Activated T-helper 1 cell treated with anti-CD3 and anti-CD28 coated beads, Interleukin-12 subunit alpha, Interleukin-12 subunit beta, Interleukin-2, Interleukin-4 antibody, amounts not matched to agents 30 ng/mL and 10 ng/mL and 1 ng/mL, durations not matched to agents 14 hours and 24 hours and 36 hours (primary cell): ENCODE results near the gene PIH1D2. TPM values are rescaled to one million over a fixed set of nuclear protein-coding genes. Genes with fewer than 3 reads are reported as not detected.
"Not testable (repeated sequence)": the region's sequence is repeated elsewhere in the genome, so short reads cannot be mapped to it uniquely, and the experiment has no call there.

Source experiments
- DNase-seq: peaks from one replicate; pipeline ENCODE4 v3.0.0; 2021; ENCODE audit warnings: low spot score
- H3K27ac Mint-ChIP-seq: one replicate; pipeline ENCODE4 v1.8.0; 2021; ENCODE audit warnings: mild to moderate bottlenecking, mixed read lengths
- H3K27me3 Mint-ChIP-seq: one replicate; pipeline ENCODE4 v1.8.0; 2022; ENCODE audit warnings: mild to moderate bottlenecking, moderate library complexity, mixed read lengths; ENCODE audit not compliant: insufficient read depth
- H3K36me3 Mint-ChIP-seq: one replicate; pipeline ENCODE4 v1.8.0; 2021; ENCODE audit warnings: low read depth, mixed read lengths
- H3K4me1 Mint-ChIP-seq: one replicate; pipeline ENCODE4 v1.8.0; 2021; ENCODE audit warnings: low read depth, mixed read lengths
- H3K4me3 Mint-ChIP-seq: one replicate; pipeline ENCODE4 v1.8.0; 2021; ENCODE audit warnings: mild to moderate bottlenecking, moderate library complexity, mixed read lengths
- H3K9me3 Mint-ChIP-seq: one replicate; pipeline ENCODE4 v1.8.0; 2021; ENCODE audit warnings: mixed read lengths
- intact Hi-C: fragments of 100-400 bp; cut with micrococcal nuclease; formaldehyde crosslinking; loops from one replicate; pipeline ENCODE4 v1.15.1; 2024
- total RNA-seq: library from RNA; stranded (reverse); gene quantifications from 2 replicates; pipeline ENCODE4 v1.2.3, GENCODE V29; 2022

The PIH1D2 gene
- total RNA-seq, 1 donor from 2014 or later = 0.49 TPM

- peaks cover 5% of the 10 kb centered on the region for H3K4me1 Mint-ChIP-seq
- H3K4me3 Mint-ChIP-seq = no peak overlapping the region
- DNase-seq = no peak
- peaks cover 22% of the 10 kb centered on the region for H3K36me3 Mint-ChIP-seq
- no peaks in the 10 kb centered on the region for H3K9me3 Mint-ChIP-seq
- no peaks in the 10 kb centered on the region for H3K27me3 Mint-ChIP-seq
- no peak overlapping the region for H3K27ac Mint-ChIP-seq
- intact Hi-C loops = no loop called here
Observed at GRCh38 chr11:112096194-112096593, 22.4 kb upstream of the PIH1D2 start.

GRCh38 chr11:112095302-112095701 is 21.5 kb upstream of the PIH1D2 start:
- H3K4me3 Mint-ChIP-seq, H3K9me3 Mint-ChIP-seq, H3K27ac Mint-ChIP-seq, H3K27me3 Mint-ChIP-seq, intact Hi-C loops, H3K4me1 Mint-ChIP-seq, DNase-seq: not testable (repeated sequence)
- peaks cover 28% of the 10 kb centered on the region for H3K36me3 Mint-ChIP-seq

- intact Hi-C loops = loop anchor here (2.0 to 5.0 kb wide), 4 partner anchors 194 to 485 kb away; partner anchors contain the start of genes ALG9, PPP2R1B and SIK2
- no peak for DNase-seq
- Mint-ChIP-seq H3K4me1 (peaks cover 60% of the 10 kb centered on the region), H3K27ac (peak overlapping the region; percentile 96), H3K4me3 (peak overlapping the region; percentile 99), H3K36me3 (peaks cover 76% of the 10 kb centered on the region), H3K27me3 (no peaks in the 10 kb centered on the region), H3K9me3 (no peaks in the 10 kb centered on the region)
Observed at GRCh38 chr11:112087212-112087611, 13.4 kb upstream of the PIH1D2 start.

- H3K27ac Mint-ChIP-seq = peak within 1 kb of the TSS; percentile 96
- H3K4me1 Mint-ChIP-seq = peaks cover 66% of the 10 kb centered on the region
- peak within 1 kb of the TSS; percentile 99 for H3K4me3 Mint-ChIP-seq
- H3K36me3 Mint-ChIP-seq = peaks cover 76% of the 10 kb centered on the region
- H3K9me3 Mint-ChIP-seq = no peaks in the 10 kb centered on the region
- no peaks in the 10 kb centered on the region for H3K27me3 Mint-ChIP-seq
- peak; percentile 96 for DNase-seq
- intact Hi-C loops = loop anchor here (1.0 to 5.0 kb wide), 11 partner anchors 12 to 1228 kb away; partner anchors contain the start of genes ALG9, CFAP68, DLAT and FDXACB1
Observed at GRCh38 chr11:112086422-112087191, 12.8 kb upstream of the PIH1D2 start, which contains the start of the genes SDHD and TIMM8B. Gene SDHD (plus strand): TSS chr11:112086873. CDS start chr11:112086908, 35 bp downstream. Gene TIMM8B (minus strand): TSS chr11:112086756. CDS start chr11:112086723, 33 bp downstream.

- Mint-ChIP-seq H3K4me3 (peak overlapping the region; percentile 99), H3K36me3 (peaks cover 71% of the 10 kb centered on the region), H3K27me3 (no peaks in the 10 kb centered on the region), H3K4me1 (peaks cover 68% of the 10 kb centered on the region), H3K27ac (peak overlapping the region; percentile 96), H3K9me3 (no peaks in the 10 kb centered on the region)
- peak; percentile 38 for DNase-seq
- intact Hi-C loops = loop anchor here (1.0 to 5.0 kb wide), 11 partner anchors 12 to 1228 kb away; partner anchors contain the start of genes ALG9, CFAP68, DLAT and FDXACB1
Observed at GRCh38 chr11:112085822-112086421, 12.1 kb upstream of the PIH1D2 start.

GRCh38 chr11:112082729-112083128 is 8.9 kb upstream of the PIH1D2 start:
- intact Hi-C loops = loop anchor here (1.0 kb wide), 2 partner anchors 8 to 25 kb away; partner anchors contain the start of genes NKAPD1 and PIH1D2
- Mint-ChIP-seq H3K27ac (peak overlapping the region; percentile 84), H3K9me3 (no peaks in the 10 kb centered on the region), H3K4me3 (peak overlapping the region; percentile 12), H3K27me3 (no peaks in the 10 kb centered on the region), H3K4me1 (peaks cover 54% of the 10 kb centered on the region), H3K36me3 (peaks cover 69% of the 10 kb centered on the region)
- DNase-seq = no peak

GRCh38 chr11:112062923-112063322 is 10.9 kb downstream of the PIH1D2 start:
- intact Hi-C loops = no loop called here
- Mint-ChIP-seq H3K27ac (no peak overlapping the region), H3K36me3 (peaks cover 18% of the 10 kb centered on the region)

GRCh38 chr11:112058103-112058502 is 15.7 kb downstream of the PIH1D2 start:
- H3K4me3 Mint-ChIP-seq = no peak overlapping the region
- H3K4me1 Mint-ChIP-seq = peaks cover 13% of the 10 kb centered on the region
- H3K27ac Mint-ChIP-seq = no peak overlapping the region
- no peaks in the 10 kb centered on the region for H3K9me3 Mint-ChIP-seq
- intact Hi-C loops = no loop called here
- no peaks in the 10 kb centered on the region for H3K27me3 Mint-ChIP-seq
- peaks cover 42% of the 10 kb centered on the region for H3K36me3 Mint-ChIP-seq
- no peak for DNase-seq

More at GRCh38 chr11:112062923-112063322, 10.9 kb downstream of the PIH1D2 start:
- no peak for DNase-seq
- H3K9me3 Mint-ChIP-seq = no peaks in the 10 kb centered on the region
- H3K27me3 Mint-ChIP-seq = no peaks in the 10 kb centered on the region
- H3K4me1 Mint-ChIP-seq = peaks cover 1% of the 10 kb centered on the region
- H3K4me3 Mint-ChIP-seq = no peak overlapping the region

- H3K27me3 Mint-ChIP-seq = no peaks in the 10 kb centered on the region
- H3K4me3 Mint-ChIP-seq = peak overlapping the region; percentile 9
- H3K27ac Mint-ChIP-seq = peak overlapping the region; percentile 74
- H3K9me3 Mint-ChIP-seq = no peaks in the 10 kb centered on the region
- H3K36me3 Mint-ChIP-seq = peaks cover 42% of the 10 kb centered on the region
- H3K4me1 Mint-ChIP-seq = peaks cover 13% of the 10 kb centered on the region
- no peak for DNase-seq
- intact Hi-C loops = loop anchor here (1.0 kb wide), 1 partner anchor 25 kb away; no protein-coding TSS in a partner anchor
Observed at GRCh38 chr11:112057170-112057569, 16.6 kb downstream of the PIH1D2 start.

- DNase-seq = no peak
- intact Hi-C loops = no loop called here
- no peak overlapping the region for H3K4me3 Mint-ChIP-seq
- H3K27ac Mint-ChIP-seq = no peak overlapping the region
- H3K9me3 Mint-ChIP-seq = no peaks in the 10 kb centered on the region
- peaks cover 13% of the 10 kb centered on the region for H3K4me1 Mint-ChIP-seq
- H3K27me3 Mint-ChIP-seq = no peaks in the 10 kb centered on the region
- H3K36me3 Mint-ChIP-seq = peaks cover 59% of the 10 kb centered on the region
Observed at GRCh38 chr11:112051768-112052167, 22.0 kb downstream of the PIH1D2 start.

GRCh38 chr11:112050721-112051120 is 23.1 kb downstream of the PIH1D2 start:
- intact Hi-C loops = no loop called here
- no peak overlapping the region for H3K27ac Mint-ChIP-seq
- H3K36me3 Mint-ChIP-seq = peaks cover 62% of the 10 kb centered on the region
- H3K9me3 Mint-ChIP-seq = no peaks in the 10 kb centered on the region
- no peak for DNase-seq
- H3K4me3 Mint-ChIP-seq = no peak overlapping the region
- H3K4me1 Mint-ChIP-seq = peaks cover 12% of the 10 kb centered on the region
- H3K27me3 Mint-ChIP-seq = no peaks in the 10 kb centered on the region

GRCh38 chr11:112049777-112050176 is 24.0 kb downstream of the PIH1D2 start:
- no peaks in the 10 kb centered on the region for H3K9me3 Mint-ChIP-seq
- no peak for DNase-seq
- intact Hi-C loops = no loop called here
- no peak overlapping the region for H3K27ac Mint-ChIP-seq
- H3K4me3 Mint-ChIP-seq = no peak overlapping the region
- H3K27me3 Mint-ChIP-seq = no peaks in the 10 kb centered on the region
- H3K4me1 Mint-ChIP-seq = peaks cover 12% of the 10 kb centered on the region
- H3K36me3 Mint-ChIP-seq = peaks cover 60% of the 10 kb centered on the region

GRCh38 chr11:112048256-112048655 is 25.6 kb downstream of the PIH1D2 start:
- DNase-seq, H3K27ac Mint-ChIP-seq, H3K4me3 Mint-ChIP-seq, H3K27me3 Mint-ChIP-seq, intact Hi-C loops, H3K9me3 Mint-ChIP-seq: not testable (repeated sequence)
- peaks cover 12% of the 10 kb centered on the region for H3K4me1 Mint-ChIP-seq
- H3K36me3 Mint-ChIP-seq = peaks cover 60% of the 10 kb centered on the region
